Upper lobe of left lung (tissue), 6 donors: Measurements from ENCODE around the gene NHSL2. TPM values are rescaled to one million over a fixed set of nuclear protein-coding genes. Genes with fewer than 3 reads are reported as not detected.

Source experiments
- ATAC-seq, 2 donors: fragments of 200-7000 bp; cut with Tn5 transposase; one replicate each; pipeline ENCODE4 v1.9.1; 2022; ENCODE audit warnings: mild to moderate bottlenecking in 2 of 2, moderate library complexity in 2 of 2; ENCODE audit not compliant: low FRiP score in 2 of 2
- DNase-seq, 2 donors: peaks; one replicate each; pipeline ENCODE4 v3.0.0-alpha.2; 2019 to 2020
- H3K27ac ChIP-seq, 4 donors: fragments of 200-600 bp; sonication (generic); one replicate each; pipeline ENCODE4 v1.5.1; 2016 to 2019
- H3K27me3 ChIP-seq, 4 donors: fragments of 200-600 bp; sonication (generic); one replicate each; pipeline ENCODE4 v1.5.1; 2017 to 2019
- H3K36me3 ChIP-seq, 4 donors: fragments of 200-600 bp; sonication (generic); one replicate each; pipeline ENCODE4 v1.5.1; 2016 to 2019
- H3K4me1 ChIP-seq, 4 donors: fragments of 200-600 bp; sonication (generic); one replicate each; pipeline ENCODE4 v1.5.1; 2018 to 2019
- H3K4me3 ChIP-seq, 4 donors: fragments of 200-600 bp; sonication (generic); one replicate each; pipeline ENCODE4 v1.5.1; 2017 to 2019; ENCODE audit warnings: mild to moderate bottlenecking in 2 of 4, moderate library complexity in 1 of 4
- H3K9me3 ChIP-seq, 4 donors: fragments of 200-600 bp; sonication (generic); one replicate each; pipeline ENCODE4 v1.5.1; 2018 to 2019
- CTCF ChIP-seq, 6 experiments: fragments of 450-650 bp in 4 of 6; fragments of 200-600 bp in 2 of 6; sonication (generic) in 2 of 6; IDR thresholded peaks; one replicate each; pipeline ENCODE4 v1.5.1; 2016 to 2019; ENCODE audit warnings: antibody characterized with exemption in 6 of 6
- EP300 ChIP-seq, 4 donors: sonication (generic); formaldehyde crosslinking; IDR thresholded peaks; one replicate each; pipeline ENCODE4 v1.5.1; 2017; ENCODE audit warnings: antibody characterized with exemption in 4 of 4, control low read depth in 2 of 4
- POLR2A ChIP-seq, 4 donors: fragments of 450-650 bp; IDR thresholded peaks; one replicate each; pipeline ENCODE4 v1.5.1; 2016 to 2017; ENCODE audit warnings: antibody characterized with exemption in 4 of 4, mild to moderate bottlenecking in 2 of 4
- POLR2AphosphoS5 ChIP-seq, 2 donors: sonication (generic); formaldehyde crosslinking; IDR thresholded peaks; one replicate each; pipeline ENCODE4 v1.5.1; 2017; ENCODE audit warnings: antibody characterized with exemption in 2 of 2
- WGBS, 2 donors: methylation state at CpG; one replicate each; pipeline ENCODE4 v1.1.5; 2017 to 2018; 5-methylcytosine and 5-hydroxymethylcytosine counted together
- total RNA-seq, 6 donors: library from RNA; depleted of rRNA in 4 of 6; stranded (reverse); fragments of >200 nt in 4 of 6; gene quantifications; one replicate each; pipeline versions ENCODE4 v1.1.0 to v1.2.1, GENCODE V29; 2016 to 2021
- donor health status: DM: no; HTN: no; CAD: no; lungs with moderate emphysema.
- donor health status: DM: no; HTN: yes; CAD: no; lungs with severe emphysema.

Gene NHSL2
- total RNA-seq, 6 donors from 2014 or later, result 5.8 to 18.3 (median 9.9) TPM

DNA sequence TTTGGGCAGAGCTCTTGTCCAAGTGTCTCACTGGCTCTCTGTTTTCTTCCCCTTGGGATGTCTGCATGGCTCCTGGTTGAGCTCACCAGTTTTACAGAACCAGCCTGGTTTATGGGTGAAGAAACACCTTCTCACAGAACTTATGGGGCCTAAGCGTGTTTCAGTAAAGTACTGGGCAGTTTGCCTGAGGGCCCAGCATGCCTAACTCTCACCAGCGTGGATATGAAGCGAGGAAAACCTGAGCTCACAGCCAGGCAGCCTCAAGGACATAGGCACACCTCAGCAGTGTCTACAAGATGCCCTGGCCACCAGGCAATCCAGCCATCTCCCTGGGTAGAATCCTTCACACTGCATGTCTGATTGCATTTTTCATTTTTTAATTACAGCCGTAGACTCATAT is 9.2 kb downstream of the NHSL2 start:
- Histone ChIP-seq H3K27me3 (no peaks in the 10 kb centered on the region), H3K27ac (no peak overlapping the region), H3K36me3 (no peaks in the 10 kb centered on the region), H3K9me3 (no peaks in the 10 kb centered on the region), H3K4me1 (no peaks in the 10 kb centered on the region), H3K4me3 (no peak overlapping the region)
- 82 to 100% methylated on average over 1 to 4 of the region's 4 CpGs for WGBS, 2 donors
- DNase-seq (no peak), ATAC-seq (no peak)
- TF ChIP-seq CTCF (IDR thresholded peaks at IDR 0.05) (no peak), POLR2AphosphoS5 (IDR thresholded peaks at IDR 0.05) (no peak), POLR2A (IDR thresholded peaks at IDR 0.05) (no peak), EP300 (IDR thresholded peaks at IDR 0.05) (no peak)

GRCh38 chrX:71922686-71923085 is 12.0 kb downstream of the NHSL2 start:
- ATAC-seq (no peak), DNase-seq (no peak)
- no peaks in the 10 kb centered on the region for H3K4me1 ChIP-seq
- H3K27me3 ChIP-seq, result no peaks in the 10 kb centered on the region
- no peak overlapping the region for H3K4me3 ChIP-seq
- no peaks in the 10 kb centered on the region for H3K36me3 ChIP-seq
- no peak for TF ChIP-seq POLR2A (IDR thresholded peaks at IDR 0.05)
- TF ChIP-seq POLR2AphosphoS5 (IDR thresholded peaks at IDR 0.05), result no peak
- no peak for TF ChIP-seq CTCF (IDR thresholded peaks at IDR 0.05)
- no peak for TF ChIP-seq EP300 (IDR thresholded peaks at IDR 0.05)
- H3K27ac ChIP-seq, result no peak overlapping the region
- WGBS, 2 donors, result 59 to 77% methylated on average over 1 of the region's 1 CpG
- H3K9me3 ChIP-seq, result no peaks in the 10 kb centered on the region

GRCh38 chrX:71923516-71923915 is 12.9 kb downstream of the NHSL2 start:
- ATAC-seq (no peak), DNase-seq (no peak)
- no peaks in the 10 kb centered on the region for H3K27me3 ChIP-seq
- H3K27ac ChIP-seq, result peak overlapping the region in 1 of 4 donors; percentile 7
- TF ChIP-seq POLR2A (IDR thresholded peaks at IDR 0.05) (no peak), CTCF (IDR thresholded peaks at IDR 0.05) (no peak), EP300 (IDR thresholded peaks at IDR 0.05) (no peak), POLR2AphosphoS5 (IDR thresholded peaks at IDR 0.05) (no peak)
- no peaks in the 10 kb centered on the region for H3K4me1 ChIP-seq
- WGBS, 2 donors, result 43% methylated on average over 3 of the region's 3 CpGs; no CpG with 5 or more reads in 1 of the 2 donors
- no peaks in the 10 kb centered on the region for H3K9me3 ChIP-seq
- no peaks in the 10 kb centered on the region for H3K36me3 ChIP-seq
- no peak overlapping the region for H3K4me3 ChIP-seq

GRCh38 chrX:71927040-71927439 is 16.4 kb downstream of the NHSL2 start:
- H3K27ac ChIP-seq, result no peak overlapping the region
- 71 to 78% methylated on average over 7 of the region's 7 CpGs for WGBS, 2 donors
- no peaks in the 10 kb centered on the region for H3K27me3 ChIP-seq
- ATAC-seq, result no peak
- DNase-seq, result no peak
- TF ChIP-seq POLR2AphosphoS5 (IDR thresholded peaks at IDR 0.05) (no peak), CTCF (IDR thresholded peaks at IDR 0.05) (no peak), POLR2A (IDR thresholded peaks at IDR 0.05) (no peak), EP300 (IDR thresholded peaks at IDR 0.05) (no peak)
- no peaks in the 10 kb centered on the region for H3K4me1 ChIP-seq
- H3K4me3 ChIP-seq, result no peak overlapping the region
- no peaks in the 10 kb centered on the region for H3K9me3 ChIP-seq
- H3K36me3 ChIP-seq, result no peaks in the 10 kb centered on the region

GRCh38 chrX:71928856-71929255 is 18.2 kb downstream of the NHSL2 start:
- no peaks in the 10 kb centered on the region for H3K9me3 ChIP-seq
- TF ChIP-seq EP300 (IDR thresholded peaks at IDR 0.05) (no peak), POLR2A (IDR thresholded peaks at IDR 0.05) (no peak)
- H3K4me3 ChIP-seq, result no peak overlapping the region
- 74 to 88% methylated on average over 2 of the region's 2 CpGs for WGBS, 2 donors
- DNase-seq (no peak), ATAC-seq (no peak)
- H3K36me3 ChIP-seq, result no peaks in the 10 kb centered on the region
- no peak overlapping the region for H3K27ac ChIP-seq
- H3K27me3 ChIP-seq, result no peaks in the 10 kb centered on the region
- H3K4me1 ChIP-seq, result no peaks in the 10 kb centered on the region
